Measurements from ENCODE around the gene CCR2. TPM values are rescaled to one million over a fixed set of nuclear protein-coding genes. Genes with fewer than 3 reads are reported as not detected.

The CCR2 gene
- total RNA-seq, 1 donor = not detected

GRCh38 chr3:46397111-46397510 lies 43.2 kb downstream of the CCR2 start:
- no peak for TF ChIP-seq CTCF (IDR thresholded peaks at IDR 0.05; ENCODE audit: extremely low read depth, low read depth, low read length)
- Histone ChIP-seq H3K27me3 (ENCODE audit: insufficient read depth, low read length) (peaks cover 2% of the 10 kb centered on the region), H4K20me1 (ENCODE audit: insufficient read depth, low read length) (no peaks in the 10 kb centered on the region)

GRCh38 chr3:46398186-46398955 lies 44.5 kb downstream of the CCR2 start:
- Histone ChIP-seq H3K4me2 (ENCODE audit: insufficient read depth, low read length) (no peak overlapping the region), H3K27me3 (ENCODE audit: insufficient read depth, low read length) (peaks cover 5% of the 10 kb centered on the region), H3K36me3 (ENCODE audit: insufficient read depth, low read length) (no peaks in the 10 kb centered on the region), H3K9me3 (ENCODE audit: low read depth, low read length) (no peaks in the 10 kb centered on the region), H3K27ac (ENCODE audit: low read depth, low read length) (no peak overlapping the region), H3K4me3 (ENCODE audit: insufficient read depth, low read length) (no peak overlapping the region), H3K4me1 (ENCODE audit: insufficient read depth, low read length) (peaks cover 21% of the 10 kb centered on the region), H4K20me1 (ENCODE audit: insufficient read depth, low read length) (no peaks in the 10 kb centered on the region), H2AFZ (ENCODE audit: low read length) (no peak overlapping the region), H3K79me2 (ENCODE audit: insufficient read depth, low read length) (no peaks in the 10 kb centered on the region)
- TF ChIP-seq CTCF (IDR thresholded peaks at IDR 0.05; ENCODE audit: extremely low read depth, low read depth, low read length) = no peak
- DNase-seq (ENCODE audit: insufficient read length, low spot score, missing footprints) = no peak

More at GRCh38 chr3:46397111-46397510, 43.2 kb downstream of the CCR2 start:
- Histone ChIP-seq H3K36me3 (ENCODE audit: insufficient read depth, low read length) (no peaks in the 10 kb centered on the region), H3K79me2 (ENCODE audit: insufficient read depth, low read length) (no peaks in the 10 kb centered on the region), H3K4me2 (ENCODE audit: insufficient read depth, low read length) (no peak overlapping the region), H3K9me3 (ENCODE audit: low read depth, low read length) (no peaks in the 10 kb centered on the region), H3K27ac (ENCODE audit: low read depth, low read length) (no peak overlapping the region), H3K4me1 (ENCODE audit: insufficient read depth, low read length) (peaks cover 21% of the 10 kb centered on the region), H3K4me3 (ENCODE audit: insufficient read depth, low read length) (no peak overlapping the region), H2AFZ (ENCODE audit: low read length) (no peak overlapping the region)
- no peak for DNase-seq (ENCODE audit: insufficient read length, low spot score, missing footprints)

GRCh38 chr3:46399098-46399497 lies 45.2 kb downstream of the CCR2 start:
- Histone ChIP-seq H3K79me2 (ENCODE audit: insufficient read depth, low read length) (no peaks in the 10 kb centered on the region), H3K4me3 (ENCODE audit: insufficient read depth, low read length) (no peak overlapping the region), H3K27me3 (ENCODE audit: insufficient read depth, low read length) (peaks cover 6% of the 10 kb centered on the region), H2AFZ (ENCODE audit: low read length) (no peak overlapping the region), H3K4me1 (ENCODE audit: insufficient read depth, low read length) (peaks cover 21% of the 10 kb centered on the region), H3K27ac (ENCODE audit: low read depth, low read length) (no peak overlapping the region), H4K20me1 (ENCODE audit: insufficient read depth, low read length) (no peaks in the 10 kb centered on the region), H3K36me3 (ENCODE audit: insufficient read depth, low read length) (no peaks in the 10 kb centered on the region), H3K9me3 (ENCODE audit: low read depth, low read length) (no peaks in the 10 kb centered on the region), H3K4me2 (ENCODE audit: insufficient read depth, low read length) (no peak overlapping the region)
- no peak for DNase-seq (ENCODE audit: insufficient read length, low spot score, missing footprints)
- TF ChIP-seq CTCF (IDR thresholded peaks at IDR 0.05; ENCODE audit: extremely low read depth, low read depth, low read length) = no peak

- no peaks in the 10 kb centered on the region for H3K79me2 ChIP-seq (ENCODE audit: insufficient read depth, low read length)
- DNase-seq (ENCODE audit: insufficient read length, low spot score, missing footprints) = no peak
- H3K4me1 ChIP-seq (ENCODE audit: insufficient read depth, low read length) = peaks cover 21% of the 10 kb centered on the region
- no peak overlapping the region for H3K4me2 ChIP-seq (ENCODE audit: insufficient read depth, low read length)
- H3K4me3 ChIP-seq (ENCODE audit: insufficient read depth, low read length) = no peak overlapping the region
- no peak overlapping the region for H2AFZ ChIP-seq (ENCODE audit: low read length)
- peaks cover 6% of the 10 kb centered on the region for H3K27me3 ChIP-seq (ENCODE audit: insufficient read depth, low read length)
- H3K36me3 ChIP-seq (ENCODE audit: insufficient read depth, low read length) = no peaks in the 10 kb centered on the region
- H3K27ac ChIP-seq (ENCODE audit: low read depth, low read length) = no peak overlapping the region
- H3K9me3 ChIP-seq (ENCODE audit: low read depth, low read length) = no peaks in the 10 kb centered on the region
- TF ChIP-seq CTCF (IDR thresholded peaks at IDR 0.05; ENCODE audit: extremely low read depth, low read depth, low read length) = no peak
- no peaks in the 10 kb centered on the region for H4K20me1 ChIP-seq (ENCODE audit: insufficient read depth, low read length)
These were observed 45.6 kb downstream of the CCR2 start for GRCh38 chr3:46399557-46399956.

All from osteoblast (primary cell).